K562 (cell line): ENCODE results near the gene ABL1. TPM values are rescaled to one million over a fixed set of nuclear protein-coding genes. Genes with fewer than 3 reads are reported as not detected.

Experiments
- ARHGAP35 ChIP-seq: fragments of 450-650 bp; IDR thresholded peaks from 2 replicates; pipeline ENCODE4 v1.6.1; 2018; ENCODE audit not compliant: partially characterized antibody
- BMI1 ChIP-seq: fragments of 150-350 bp; IDR thresholded peaks from 2 replicates; pipeline ENCODE4 v1.6.1; 2014; ENCODE audit warnings: low read length
- CCAR2 ChIP-seq: fragments of 200-400 bp; formaldehyde crosslinking; IDR thresholded peaks from 2 replicates; pipeline ENCODE4 v1.6.1; 2017; ENCODE audit warnings: mild to moderate bottlenecking, low read depth, low read length
- ETV1 ChIP-seq: fragments of 450-650 bp; conservative IDR thresholded peaks from 2 replicates; pipeline ENCODE4 v1.6.1; 2016; ENCODE audit warnings: missing genetic modification characterization, control low read depth, low read depth, missing compliant biosample characterization
- FOXA3 ChIP-seq, 2 experiments: fragments of 450-650 bp in 1 of 2; sonication (generic) in 1 of 2; formaldehyde crosslinking; IDR thresholded peaks in 1 of 2; conservative IDR thresholded peaks in 1 of 2; 2 replicates each; pipeline versions ENCODE4 v1.4.0 to v1.8.0; 2020 to 2022; ENCODE audit warnings: mild to moderate bottlenecking in 2 of 2, missing genetic modification reagents in 1 of 2
- KAT8 ChIP-seq: fragments of 450-650 bp; IDR thresholded peaks from 2 replicates; pipeline ENCODE4 v1.6.1; 2016; ENCODE audit warnings: low read depth, mild to moderate bottlenecking
- KLF1 ChIP-seq: fragments of 450-650 bp; IDR thresholded peaks from 2 replicates; pipeline ENCODE4 v1.6.1; 2016; ENCODE audit warnings: missing genetic modification characterization, missing compliant biosample characterization
- PTBP1 ChIP-seq: fragments of 200-400 bp; formaldehyde crosslinking; IDR thresholded peaks from 2 replicates; pipeline ENCODE4 v1.6.1; 2017; ENCODE audit warnings: low read depth, low read length
- SIN3A ChIP-seq, 2 experiments: fragments of 150-350 bp in 1 of 2; IDR thresholded peaks; 2 replicates each; pipeline ENCODE4 v1.6.1; 2011 to 2016; ENCODE audit warnings: borderline replicate concordance in 2 of 2, low read depth in 2 of 2, low read length in 2 of 2, mild to moderate bottlenecking in 2 of 2, moderate library complexity in 2 of 2; ENCODE audit not compliant: control insufficient read depth in 1 of 2
- SREBF1 ChIP-seq: fragments of 150-350 bp; IDR thresholded peaks from 2 replicates; pipeline ENCODE4 v1.6.1; 2014; ENCODE audit warnings: antibody characterized with exemption, low read depth, low read length, borderline replicate concordance
- U2AF1 ChIP-seq: fragments of 200-400 bp; formaldehyde crosslinking; optimal IDR thresholded peaks from 2 replicates; pipeline ENCODE3; 2017; ENCODE audit warnings: mild to moderate bottlenecking, low read depth, low read length, moderate library complexity
- ZBTB1 ChIP-seq: sonication (generic); formaldehyde crosslinking; IDR thresholded peaks from 2 replicates; pipeline ENCODE4 v1.8.1; 2023; ENCODE audit warnings: missing genetic modification reagents, low read depth, mild to moderate bottlenecking, borderline replicate concordance
- ZFP36 ChIP-seq: fragments of 150-350 bp; IDR thresholded peaks from 2 replicates; pipeline ENCODE4 v1.6.1; 2018; ENCODE audit warnings: low read length, low read depth; ENCODE audit not compliant: partially characterized antibody
- ZNF444 ChIP-seq: fragments of 250-450 bp; sonication (Bioruptor Pico); IDR thresholded peaks from 2 replicates; pipeline ENCODE4 v1.4.0; 2020; ENCODE audit warnings: mild to moderate bottlenecking, moderate library complexity
- ZNF717 ChIP-seq: fragments of 250-450 bp; sonication (Bioruptor Pico); IDR thresholded peaks from 2 replicates; pipeline ENCODE4 v1.5.0; 2021
- polyA plus RNA-seq, 8 experiments: library from polyadenylated mRNA; depleted of rRNA in 4 of 8; stranded (reverse) in 5 of 8; unstranded in 3 of 8; fragments of >200 nt; fragmentation: Nextera tagmentation in 2 of 8; fragmentation: Illumina TruSeq in 1 of 8; extraction: Ambion mirVana in 2 of 8; extraction: Trizol in 1 of 8; gene quantifications; 2 replicates each; pipeline versions ENCODE4 v1.2.1 to v1.2.3, GENCODE V29; 2011 to 2014; ENCODE audit warnings: inconsistent platforms in 1 of 8, missing spikeins in 1 of 8
- total RNA-seq, 7 experiments: library from RNA; depleted of rRNA in 6 of 7; stranded (reverse); fragments of >200 nt in 6 of 7; fragmentation: Illumina TruSeq in 2 of 7; extraction: Trizol in 2 of 7; gene quantifications; 2 replicates each; pipeline versions ENCODE4 v1.2.1 to v1.2.3, GENCODE V29; 2011 to 2021; ENCODE audit warnings: low replicate concordance in 1 of 7
- TF ChIP-seq, protein P1 (sequence below): fragments of 150-350 bp; IDR thresholded peaks from 2 replicates; pipeline ENCODE4 v1.6.1; 2014; ENCODE audit warnings: low read depth, mild to moderate bottlenecking, low read length, borderline replicate concordance
- TF ChIP-seq, protein P2 (sequence below), 2 experiments: fragments of 450-650 bp in 1 of 2; sonication (generic) in 1 of 2; formaldehyde crosslinking in 1 of 2; IDR thresholded peaks in 1 of 2; conservative IDR thresholded peaks in 1 of 2; 2 replicates each; pipeline versions ENCODE4 v1.6.1 to v1.8.1; 2016 to 2023; ENCODE audit warnings: mild to moderate bottlenecking in 2 of 2, moderate library complexity in 2 of 2, inconsistent platforms in 1 of 2, missing genetic modification reagents in 1 of 2
- TF ChIP-seq, protein P3 (sequence below): fragments of 200-400 bp; formaldehyde crosslinking; IDR thresholded peaks from 2 replicates; pipeline ENCODE4 v1.6.1; 2017; ENCODE audit warnings: mild to moderate bottlenecking, low read depth, low read length, moderate library complexity
- TF ChIP-seq, protein P4 (sequence below): fragments of 450-650 bp; IDR thresholded peaks from 2 replicates; pipeline ENCODE4 v1.6.1; 2016; ENCODE audit warnings: missing biosample characterization, missing genetic modification characterization

Gene ABL1
- total and polyA plus RNA-seq, 9 of the 15 experiments (the other 6 are each of a cell fraction or from before 2014, with no cell fraction given), result 1.5 to 130 (median 37.8) TPM

DNA sequence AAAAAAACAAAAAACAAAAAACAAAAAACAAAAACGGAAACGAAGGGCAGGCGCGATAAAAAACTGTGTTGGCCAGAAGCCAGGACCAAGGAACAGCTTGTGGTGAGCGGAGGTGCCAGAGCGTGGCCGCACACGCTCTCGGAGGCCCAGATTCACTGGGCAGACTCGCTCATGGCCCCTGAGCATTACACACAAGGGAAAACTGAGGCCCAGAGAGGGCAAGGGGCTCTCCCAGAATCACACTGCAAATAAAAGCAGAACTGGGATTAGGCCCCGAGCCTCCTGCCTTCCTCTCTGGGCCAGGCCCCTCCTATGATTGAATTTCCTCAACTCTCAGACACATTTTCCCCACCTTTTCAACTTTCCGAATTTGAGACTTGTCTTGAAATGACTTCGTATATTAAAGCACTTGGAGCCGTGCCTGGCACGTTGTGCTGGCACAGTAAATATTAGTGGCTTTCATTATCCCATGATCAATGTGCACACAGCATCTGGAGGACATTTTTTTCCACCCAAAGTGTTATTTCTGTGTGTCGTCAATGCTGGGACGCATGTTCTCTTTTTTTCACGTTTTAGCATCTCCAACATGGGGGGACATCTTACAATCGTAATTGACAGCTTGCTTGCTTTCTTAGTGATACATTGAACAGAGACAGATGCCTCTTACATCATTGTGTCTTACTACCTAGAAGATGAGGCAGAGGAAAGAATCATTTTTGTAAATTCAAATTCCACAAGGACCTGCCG lies 96.6 kb downstream of the ABL1 start (continued):
- no peak for TF ChIP-seq ARHGAP35
- 0 out of 4 replicates have a peak, but pooled peaks of 1 of the 2 experiments have one; percentile 33 for TF ChIP-seq SIN3A (IDR thresholded peaks at IDR 0.05; ENCODE audit: borderline replicate concordance in 2 of 2, control insufficient read depth in 1 of 2, low read depth in 2 of 2, low read length in 2 of 2)
- 0 out of 2 replicates have a peak, but pooled peaks have one; percentile 7 for TF ChIP-seq SREBF1
- TF ChIP-seq, protein P1, sequence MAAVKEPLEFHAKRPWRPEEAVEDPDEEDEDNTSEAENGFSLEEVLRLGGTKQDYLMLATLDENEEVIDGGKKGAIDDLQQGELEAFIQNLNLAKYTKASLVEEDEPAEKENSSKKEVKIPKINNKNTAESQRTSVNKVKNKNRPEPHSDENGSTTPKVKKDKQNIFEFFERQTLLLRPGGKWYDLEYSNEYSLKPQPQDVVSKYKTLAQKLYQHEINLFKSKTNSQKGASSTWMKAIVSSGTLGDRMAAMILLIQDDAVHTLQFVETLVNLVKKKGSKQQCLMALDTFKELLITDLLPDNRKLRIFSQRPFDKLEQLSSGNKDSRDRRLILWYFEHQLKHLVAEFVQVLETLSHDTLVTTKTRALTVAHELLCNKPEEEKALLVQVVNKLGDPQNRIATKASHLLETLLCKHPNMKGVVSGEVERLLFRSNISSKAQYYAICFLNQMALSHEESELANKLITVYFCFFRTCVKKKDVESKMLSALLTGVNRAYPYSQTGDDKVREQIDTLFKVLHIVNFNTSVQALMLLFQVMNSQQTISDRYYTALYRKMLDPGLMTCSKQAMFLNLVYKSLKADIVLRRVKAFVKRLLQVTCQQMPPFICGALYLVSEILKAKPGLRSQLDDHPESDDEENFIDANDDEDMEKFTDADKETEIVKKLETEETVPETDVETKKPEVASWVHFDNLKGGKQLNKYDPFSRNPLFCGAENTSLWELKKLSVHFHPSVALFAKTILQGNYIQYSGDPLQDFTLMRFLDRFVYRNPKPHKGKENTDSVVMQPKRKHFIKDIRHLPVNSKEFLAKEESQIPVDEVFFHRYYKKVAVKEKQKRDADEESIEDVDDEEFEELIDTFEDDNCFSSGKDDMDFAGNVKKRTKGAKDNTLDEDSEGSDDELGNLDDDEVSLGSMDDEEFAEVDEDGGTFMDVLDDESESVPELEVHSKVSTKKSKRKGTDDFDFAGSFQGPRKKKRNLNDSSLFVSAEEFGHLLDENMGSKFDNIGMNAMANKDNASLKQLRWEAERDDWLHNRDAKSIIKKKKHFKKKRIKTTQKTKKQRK, result no peak
- peak; percentile 91 for TF ChIP-seq ZFP36
- no peak for TF ChIP-seq FOXA3 (CRISPR knock-in tag; conservative IDR thresholded peaks at IDR 0.05 in 1 of 2, IDR thresholded peaks at IDR 0.05 in 1 of 2)
- TF ChIP-seq ETV1, result no peak
- no peak for TF ChIP-seq KLF1 (tag)
- TF ChIP-seq KAT8, result no peak
- TF ChIP-seq, protein P2, sequence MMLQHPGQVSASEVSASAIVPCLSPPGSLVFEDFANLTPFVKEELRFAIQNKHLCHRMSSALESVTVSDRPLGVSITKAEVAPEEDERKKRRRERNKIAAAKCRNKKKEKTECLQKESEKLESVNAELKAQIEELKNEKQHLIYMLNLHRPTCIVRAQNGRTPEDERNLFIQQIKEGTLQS (IDR thresholded peaks at IDR 0.05), result no peak
- TF ChIP-seq, protein P2 (CRISPR knock-in tag; conservative IDR thresholded peaks at IDR 0.05), result 0 out of 2 replicates have a peak, but pooled peaks have one; percentile 61
- TF ChIP-seq, protein P3, sequence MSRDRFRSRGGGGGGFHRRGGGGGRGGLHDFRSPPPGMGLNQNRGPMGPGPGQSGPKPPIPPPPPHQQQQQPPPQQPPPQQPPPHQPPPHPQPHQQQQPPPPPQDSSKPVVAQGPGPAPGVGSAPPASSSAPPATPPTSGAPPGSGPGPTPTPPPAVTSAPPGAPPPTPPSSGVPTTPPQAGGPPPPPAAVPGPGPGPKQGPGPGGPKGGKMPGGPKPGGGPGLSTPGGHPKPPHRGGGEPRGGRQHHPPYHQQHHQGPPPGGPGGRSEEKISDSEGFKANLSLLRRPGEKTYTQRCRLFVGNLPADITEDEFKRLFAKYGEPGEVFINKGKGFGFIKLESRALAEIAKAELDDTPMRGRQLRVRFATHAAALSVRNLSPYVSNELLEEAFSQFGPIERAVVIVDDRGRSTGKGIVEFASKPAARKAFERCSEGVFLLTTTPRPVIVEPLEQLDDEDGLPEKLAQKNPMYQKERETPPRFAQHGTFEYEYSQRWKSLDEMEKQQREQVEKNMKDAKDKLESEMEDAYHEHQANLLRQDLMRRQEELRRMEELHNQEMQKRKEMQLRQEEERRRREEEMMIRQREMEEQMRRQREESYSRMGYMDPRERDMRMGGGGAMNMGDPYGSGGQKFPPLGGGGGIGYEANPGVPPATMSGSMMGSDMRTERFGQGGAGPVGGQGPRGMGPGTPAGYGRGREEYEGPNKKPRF, result no peak
- no peak for TF ChIP-seq U2AF1
- TF ChIP-seq PTBP1, result no peak
- TF ChIP-seq CCAR2, result no peak
- no peak for TF ChIP-seq ZNF717 (CRISPR knock-in tag)
- TF ChIP-seq BMI1, result 0 out of 2 replicates have a peak, but pooled peaks have one; percentile 8
- TF ChIP-seq, protein P4, sequence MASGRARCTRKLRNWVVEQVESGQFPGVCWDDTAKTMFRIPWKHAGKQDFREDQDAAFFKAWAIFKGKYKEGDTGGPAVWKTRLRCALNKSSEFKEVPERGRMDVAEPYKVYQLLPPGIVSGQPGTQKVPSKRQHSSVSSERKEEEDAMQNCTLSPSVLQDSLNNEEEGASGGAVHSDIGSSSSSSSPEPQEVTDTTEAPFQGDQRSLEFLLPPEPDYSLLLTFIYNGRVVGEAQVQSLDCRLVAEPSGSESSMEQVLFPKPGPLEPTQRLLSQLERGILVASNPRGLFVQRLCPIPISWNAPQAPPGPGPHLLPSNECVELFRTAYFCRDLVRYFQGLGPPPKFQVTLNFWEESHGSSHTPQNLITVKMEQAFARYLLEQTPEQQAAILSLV, result no peak
- no peak for TF ChIP-seq ZNF444 (CRISPR knock-in tag)
- no peak for TF ChIP-seq ZBTB1 (CRISPR knock-in tag)
